ENCODE results near the gene UGT1A9.

The UGT1A9 gene

DNA sequence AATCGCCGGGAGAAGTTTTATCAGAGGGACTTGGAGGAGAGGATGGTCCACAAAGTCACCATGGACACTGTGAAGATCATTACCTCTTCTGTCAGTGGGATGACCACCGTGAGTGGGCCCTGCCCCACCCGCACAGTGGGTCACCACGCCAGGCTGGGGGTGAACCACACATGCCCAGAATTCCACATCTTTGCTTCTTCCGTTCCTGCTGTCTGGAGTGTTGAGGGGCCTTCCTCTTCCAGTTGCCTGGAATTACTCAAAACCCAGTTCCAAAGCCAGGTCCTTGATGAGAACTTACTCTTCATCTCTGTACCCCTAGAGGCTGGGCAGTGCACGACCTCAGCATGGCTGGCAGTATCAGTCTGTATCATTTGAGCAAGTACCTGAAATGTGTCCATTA, 128.5 kb downstream of the UGT1A9 start:
- DNase-seq: no peak

DNA sequence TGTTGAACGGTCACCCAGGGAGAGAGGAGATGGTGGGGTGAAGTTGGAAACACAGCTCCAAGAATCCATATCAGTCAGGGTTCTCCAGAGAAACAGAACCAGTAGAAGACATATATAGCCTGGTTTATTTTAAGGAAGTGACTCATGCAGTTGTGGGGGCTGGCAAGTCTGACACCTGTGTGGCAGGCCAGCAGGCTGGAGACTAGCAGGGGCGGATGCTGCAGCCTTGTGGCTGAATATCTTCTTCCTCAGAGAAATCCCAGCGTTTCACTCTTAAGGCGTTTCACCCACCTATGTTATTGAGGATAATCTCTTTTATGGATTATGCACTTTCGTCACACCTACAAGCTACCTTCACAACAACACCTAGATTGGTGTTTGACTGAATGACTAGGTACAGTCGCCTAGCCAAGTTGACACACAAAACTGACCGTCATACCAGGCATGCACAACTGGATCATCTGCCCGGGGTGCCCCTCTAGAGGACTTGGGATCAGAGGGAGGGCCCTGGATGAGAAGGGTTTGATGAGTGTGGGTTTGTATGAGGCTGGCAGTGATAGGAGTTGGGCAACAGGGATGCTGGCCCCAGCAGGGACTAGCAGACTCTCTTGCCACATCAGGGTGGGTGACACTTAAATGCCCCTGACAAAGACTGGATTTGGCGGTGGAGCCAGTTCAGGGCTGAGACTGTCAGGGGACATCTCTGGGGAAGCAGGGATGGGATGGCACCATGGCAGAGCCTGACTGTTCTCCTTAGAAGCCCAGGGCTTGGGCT, 129.8 kb downstream of the UGT1A9 start:
- DNase-seq: no peak

DNA sequence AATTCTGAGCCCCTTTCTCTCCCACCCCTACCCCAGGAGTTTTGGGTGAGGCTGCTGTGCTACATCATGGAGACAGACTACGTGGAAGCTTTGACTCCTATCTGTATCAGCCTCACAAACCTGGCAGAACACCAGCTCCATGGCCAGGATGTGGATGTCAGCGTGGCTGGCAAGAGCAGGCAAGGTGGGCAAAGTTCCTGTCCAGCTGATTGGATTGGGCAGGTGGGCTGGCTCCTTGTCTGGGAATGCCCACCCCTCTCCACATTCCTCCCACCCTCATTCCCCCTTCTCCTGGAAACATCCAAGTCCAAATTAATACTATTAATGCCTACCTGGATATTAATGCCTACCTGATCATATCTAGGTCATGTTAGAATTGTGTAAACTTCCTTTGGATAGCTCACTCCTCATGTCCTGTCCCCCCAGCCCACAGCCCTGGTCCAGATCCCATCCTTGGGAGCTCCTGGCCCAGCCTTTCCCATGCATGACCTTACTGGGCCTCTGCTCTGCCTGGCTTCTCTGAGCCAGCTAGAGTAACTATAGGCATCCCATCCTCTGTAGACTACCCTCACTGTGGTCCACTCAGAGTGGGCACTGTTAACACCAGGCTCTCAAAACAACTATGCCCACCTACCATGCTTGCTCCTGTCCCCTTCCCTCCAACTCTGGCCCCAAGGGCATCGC, 130.6 kb downstream of the UGT1A9 start:
- no peak for DNase-seq

DNA sequence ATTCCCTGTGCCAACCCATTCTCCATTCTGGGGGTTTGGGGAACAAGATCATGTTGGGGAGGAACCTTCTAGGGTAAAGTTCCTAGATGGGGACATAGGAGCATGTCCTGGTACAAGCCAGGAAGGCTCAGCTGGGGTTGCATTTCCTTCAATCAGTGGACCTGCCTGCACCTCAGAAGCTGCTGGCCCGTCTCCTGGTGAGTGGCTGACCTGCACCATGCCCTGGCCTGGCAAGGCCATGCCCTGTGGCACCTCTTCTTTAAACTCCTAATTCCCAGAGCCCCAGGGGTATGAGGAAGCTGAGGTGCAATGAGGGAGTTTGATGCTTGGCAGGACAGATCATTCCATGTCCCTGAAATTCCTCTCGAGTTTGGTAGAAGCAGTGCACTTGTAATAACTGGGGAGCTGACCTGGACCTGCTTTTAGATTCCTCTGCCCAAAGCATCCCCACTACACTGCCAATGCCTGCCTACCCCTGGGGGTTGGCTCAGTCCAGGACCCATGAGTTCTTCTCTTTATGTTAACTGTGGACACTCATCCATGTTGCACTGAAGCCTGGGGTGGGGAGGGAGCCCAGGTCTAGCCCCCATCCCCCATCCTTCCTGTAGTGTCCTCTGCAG, 131.7 kb downstream of the UGT1A9 start:
- DNase-seq: no peak

DNA sequence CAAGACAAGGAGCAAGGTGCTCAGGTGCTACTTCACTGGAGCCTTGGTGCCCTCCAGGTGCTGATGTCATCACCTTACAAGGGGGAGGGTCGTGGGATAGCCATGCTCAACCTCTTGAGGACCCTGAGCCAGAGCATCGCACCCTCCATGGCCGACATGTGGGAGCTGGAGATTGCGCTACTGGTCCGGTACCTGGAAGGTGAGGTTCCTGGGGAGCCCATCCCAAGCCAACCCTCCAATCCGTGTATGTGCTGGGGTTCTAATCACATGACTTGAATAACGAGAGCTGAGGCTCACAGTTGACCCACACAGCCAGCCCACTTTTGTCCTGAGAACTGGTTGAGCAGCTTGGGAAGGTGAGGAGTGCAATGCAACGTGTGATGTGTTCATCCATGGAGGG, 132.3 kb downstream of the UGT1A9 start:
- DNase-seq: no peak

DNA sequence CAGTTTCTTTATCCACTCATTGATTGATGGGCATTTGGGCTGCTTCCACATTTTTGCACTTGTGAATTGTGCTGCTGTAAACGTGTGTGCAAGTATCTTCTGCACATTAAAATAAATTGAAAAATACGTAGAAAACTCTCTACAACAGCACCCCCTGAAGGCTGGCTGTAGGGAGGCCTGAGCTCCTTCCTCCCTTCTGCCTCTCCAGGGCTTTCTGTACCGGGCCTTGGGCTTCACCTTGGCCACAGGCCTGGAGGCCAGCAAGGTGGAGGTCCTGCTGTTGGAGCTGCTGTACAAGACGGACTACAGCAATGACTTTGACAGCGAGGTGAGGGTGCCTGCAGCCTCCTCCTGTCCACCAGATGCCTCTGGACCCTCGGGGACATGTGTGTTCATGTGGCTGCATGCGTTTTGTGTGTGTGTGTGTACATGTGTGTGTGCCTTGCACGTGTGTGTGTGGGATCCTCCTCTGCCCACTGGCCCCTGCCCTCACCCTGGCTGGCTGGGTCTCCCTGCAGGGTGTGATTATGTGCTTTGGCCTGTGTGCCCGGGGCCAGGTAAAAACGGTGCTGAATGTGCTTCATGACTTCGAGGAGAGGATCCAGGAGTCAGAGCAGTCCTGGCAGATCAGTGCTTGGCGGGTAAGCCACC, 135.6 kb downstream of the UGT1A9 start:
- DNase-seq: no peak

DNA sequence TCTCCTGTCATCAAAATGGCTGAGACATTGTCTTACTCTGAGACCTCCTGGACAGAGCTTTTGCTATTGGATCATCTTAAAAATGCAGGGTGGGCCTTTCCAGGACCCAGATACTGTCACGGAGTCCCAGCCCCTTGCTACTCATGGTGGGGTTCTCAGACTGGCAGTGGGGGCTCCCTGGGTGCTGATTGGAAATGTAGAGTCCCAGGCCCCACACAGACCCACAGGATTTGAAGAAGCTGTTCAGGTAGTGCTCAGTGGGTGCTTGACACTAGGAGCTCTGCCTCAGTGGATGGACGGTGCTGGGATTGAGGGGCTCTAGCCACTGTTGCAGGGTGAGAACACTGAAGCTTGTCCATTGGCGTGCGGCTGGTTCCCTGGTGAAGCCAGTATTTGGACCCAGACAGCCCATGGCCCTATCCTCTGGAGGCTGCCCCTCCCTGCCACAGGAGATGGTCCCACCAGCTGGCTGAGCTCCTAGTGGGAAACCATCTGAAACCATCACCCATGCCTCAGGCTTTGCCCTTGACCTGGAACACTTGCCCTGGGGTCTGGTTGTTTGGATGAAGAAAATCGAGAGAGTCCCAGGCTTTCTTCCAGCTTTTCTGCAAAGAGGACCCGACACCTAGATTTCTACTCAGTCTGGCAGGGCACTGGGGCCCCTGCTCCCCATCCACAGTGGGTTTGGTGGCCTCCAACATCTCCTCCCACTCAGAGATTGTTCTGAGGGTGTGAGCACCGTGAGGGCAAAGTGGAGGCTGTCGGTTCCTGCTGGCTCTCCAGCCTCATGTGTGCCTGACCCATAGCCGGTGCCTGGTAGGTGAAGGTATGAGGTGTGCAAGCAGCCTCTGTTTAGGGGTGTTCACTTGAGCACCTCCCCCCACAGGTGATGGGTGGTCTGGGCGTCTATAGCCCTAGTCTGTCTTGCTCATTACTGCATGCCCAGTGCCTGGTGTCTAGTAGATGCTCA, 136.6 kb downstream of the UGT1A9 start:
- no peak for DNase-seq

DNA sequence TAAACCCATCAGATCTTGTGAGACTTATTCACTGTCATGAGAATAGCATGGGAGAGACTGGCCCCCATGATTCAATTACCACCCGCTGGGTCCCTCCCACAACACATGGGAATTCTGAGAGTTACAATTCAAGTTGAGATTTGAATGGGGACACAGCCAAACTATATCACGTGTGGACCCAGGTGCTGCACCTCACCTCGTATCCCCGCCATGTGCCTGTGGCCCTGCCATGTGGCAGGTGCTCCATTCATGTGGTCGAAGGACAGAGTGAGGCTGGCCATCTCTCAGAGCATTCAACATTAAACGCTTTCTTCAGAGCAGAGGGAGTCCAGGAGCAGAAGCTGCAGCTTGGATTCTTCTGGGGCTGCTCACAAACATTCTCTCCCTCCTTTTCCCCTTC, 138.7 kb downstream of the UGT1A9 start:
- no peak for DNase-seq

DNA sequence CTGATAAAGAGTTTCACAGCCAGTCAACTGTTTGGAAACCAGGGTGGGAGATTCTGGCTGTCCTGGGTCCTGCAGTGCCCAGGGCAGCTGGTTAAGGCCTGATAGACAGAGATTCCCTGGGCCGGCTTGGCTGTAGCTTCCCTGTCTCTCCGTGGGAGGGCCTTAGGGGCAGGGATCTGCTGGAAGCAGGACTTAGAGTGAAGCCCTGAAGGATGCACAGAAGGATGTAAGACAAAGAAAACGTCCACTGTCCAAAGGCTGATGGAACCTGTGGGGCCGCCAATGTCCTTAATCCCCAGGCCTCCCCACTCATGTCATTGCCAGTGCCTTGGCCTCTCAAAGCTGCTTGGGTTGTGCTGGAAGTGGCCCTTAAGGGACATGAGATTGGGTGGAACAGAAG, 139.4 kb downstream of the UGT1A9 start:
- no peak for DNase-seq

DNA sequence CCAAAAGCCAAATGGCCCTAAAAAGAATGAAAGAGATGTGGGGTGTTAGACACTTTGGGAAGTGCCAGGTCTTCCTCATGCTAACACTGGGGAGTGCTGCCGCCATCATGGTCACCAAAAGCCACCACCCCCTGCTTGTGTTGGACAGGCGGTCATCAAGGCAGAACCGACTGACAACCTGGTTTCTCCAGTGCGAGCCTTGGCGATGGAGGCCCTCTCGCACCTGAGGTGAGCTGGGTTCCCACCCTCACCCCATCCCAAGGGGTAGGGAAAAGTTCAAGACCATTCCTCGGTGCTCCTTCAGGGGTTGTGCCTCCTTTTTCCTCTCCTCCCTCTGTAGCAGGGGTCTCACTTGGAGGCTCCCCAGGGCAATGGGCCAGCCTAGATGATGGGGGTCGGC, 140.0 kb downstream of the UGT1A9 start:
- DNase-seq: no peak

DNA sequence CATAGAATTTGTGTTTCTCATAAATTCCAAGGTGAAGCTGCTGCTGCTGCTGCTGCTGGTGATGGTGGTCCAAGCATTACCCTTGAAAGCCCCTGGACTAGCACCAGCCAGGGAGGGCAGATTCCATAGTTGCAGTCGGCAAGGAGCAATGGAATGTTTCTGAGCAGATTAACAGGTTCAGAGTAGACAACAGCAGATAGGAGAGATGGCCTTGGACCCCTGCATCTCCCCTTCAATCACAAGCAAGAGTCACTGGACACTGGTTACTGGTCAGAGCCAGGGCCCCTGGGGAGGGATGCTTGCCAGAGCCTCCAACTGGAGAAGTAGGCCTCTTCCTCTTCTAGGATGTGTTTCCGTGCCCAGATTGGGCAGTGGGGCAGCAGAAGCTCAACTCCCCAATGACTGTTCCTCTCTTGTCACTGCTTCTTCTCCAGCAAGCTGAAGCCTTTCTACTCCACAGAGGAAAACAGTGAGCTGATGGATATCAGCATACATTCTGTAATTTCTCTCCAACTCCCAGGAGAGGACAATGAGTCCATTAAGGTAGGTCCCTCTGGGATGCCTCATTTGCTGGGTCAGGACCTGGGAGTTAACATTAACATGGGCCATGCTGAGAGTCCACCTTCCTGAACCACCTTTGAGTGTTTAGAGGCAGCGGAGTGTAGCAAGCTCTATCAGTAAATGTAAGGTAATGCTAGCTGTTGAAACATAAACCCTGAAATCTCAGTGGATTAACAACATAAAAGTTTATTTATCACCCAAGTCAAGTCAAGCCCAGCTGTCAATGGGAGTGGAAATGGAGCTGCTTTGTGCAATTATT, 141.7 kb downstream of the UGT1A9 start:
- no peak for DNase-seq

DNA sequence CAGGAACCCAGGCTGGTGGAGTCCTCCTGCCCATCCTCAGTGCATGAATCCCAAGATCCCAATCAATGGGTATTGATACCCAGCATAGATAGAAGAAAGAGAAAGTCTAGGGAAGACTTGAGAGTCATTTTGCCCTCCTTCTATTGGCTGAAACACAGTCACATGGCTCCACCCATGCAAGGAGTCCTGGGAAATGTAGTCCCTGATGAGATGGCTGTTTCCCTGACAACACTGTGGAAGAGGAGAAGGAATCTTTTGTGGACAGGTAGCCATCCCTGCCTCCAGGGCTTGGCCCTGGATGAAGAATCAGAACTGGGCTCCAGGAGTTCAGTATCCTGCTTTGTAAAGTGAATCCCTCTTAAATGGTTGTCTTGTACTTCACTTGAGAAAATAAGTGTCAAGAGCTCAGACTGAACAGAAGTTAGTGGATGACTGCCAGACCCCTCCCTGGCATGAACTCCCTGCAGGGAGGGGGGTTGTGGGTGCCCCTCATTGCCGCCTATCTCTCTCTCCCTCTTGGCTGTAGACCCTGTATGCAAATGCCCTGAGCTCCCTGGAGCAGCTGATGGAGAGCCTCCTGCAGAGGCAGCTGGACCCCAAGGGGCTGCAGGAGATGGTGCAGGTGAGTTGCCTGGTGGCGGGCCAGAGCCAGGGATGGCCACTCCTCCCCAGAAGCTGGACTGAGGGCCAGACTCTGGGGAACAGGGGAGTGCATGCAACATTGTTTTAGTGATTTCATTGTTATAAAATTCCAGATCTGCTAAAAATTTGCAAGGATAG, 142.5 kb downstream of the UGT1A9 start:
- DNase-seq: no peak

DNA sequence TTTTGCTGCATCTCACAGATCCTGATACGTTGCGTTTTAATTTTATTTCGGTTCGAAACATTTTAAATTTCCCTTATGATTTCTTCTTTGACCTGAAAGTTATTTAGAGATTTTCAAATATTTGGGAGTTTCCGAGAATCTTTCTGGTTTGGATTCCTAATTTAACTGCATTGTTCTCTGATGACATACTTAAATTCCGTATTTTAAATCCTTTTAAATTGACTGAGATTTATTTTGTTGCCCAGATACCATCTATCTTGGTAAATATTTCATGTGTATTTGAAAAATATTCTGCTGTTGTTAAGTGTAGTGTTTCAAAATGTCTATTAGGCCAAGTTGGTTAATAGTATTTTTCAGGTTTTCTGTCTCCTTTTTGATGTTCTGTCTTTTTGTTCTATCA, 144.2 kb downstream of the UGT1A9 start:
- no peak for DNase-seq

DNA sequence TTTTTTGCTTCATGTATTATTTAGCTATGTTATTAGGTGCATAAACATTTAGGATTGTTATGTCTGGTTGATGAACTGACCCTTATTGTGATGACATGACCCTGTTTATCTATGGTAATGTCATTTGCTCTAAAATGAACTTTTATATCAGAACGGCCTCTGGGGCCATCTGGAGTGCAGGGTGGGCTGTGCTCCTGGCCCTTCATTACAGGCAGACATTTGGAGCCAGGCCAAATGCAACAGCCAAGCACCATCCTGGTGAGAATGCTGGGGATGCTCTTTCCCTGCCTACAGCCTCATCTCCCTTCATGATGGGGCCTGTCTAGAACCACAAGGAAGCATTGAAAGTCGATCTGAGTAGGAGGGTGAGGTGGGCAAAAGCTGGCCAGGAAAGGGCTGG, 144.6 kb downstream of the UGT1A9 start:
- DNase-seq: no peak

DNA sequence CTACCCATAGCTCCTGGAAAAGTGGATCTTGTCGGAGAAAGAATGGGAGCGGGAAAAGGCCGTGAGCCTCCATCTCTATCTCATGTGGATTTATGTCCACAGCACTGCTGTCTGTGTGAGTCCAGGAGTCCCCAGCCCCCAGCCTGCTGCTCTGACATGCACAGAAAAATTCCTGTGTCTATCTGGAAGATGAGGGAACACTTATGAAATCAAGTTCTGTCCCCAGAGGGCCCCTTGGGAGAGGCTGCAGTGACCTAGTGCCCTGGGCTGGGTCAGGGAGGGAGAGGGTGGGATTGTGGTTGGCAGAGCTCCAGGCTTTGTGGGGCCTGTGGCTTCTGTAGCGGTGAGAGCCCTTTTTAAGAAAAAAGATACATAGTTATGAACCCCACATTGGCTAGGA, 145.1 kb downstream of the UGT1A9 start:
- DNase-seq: no peak

DNA sequence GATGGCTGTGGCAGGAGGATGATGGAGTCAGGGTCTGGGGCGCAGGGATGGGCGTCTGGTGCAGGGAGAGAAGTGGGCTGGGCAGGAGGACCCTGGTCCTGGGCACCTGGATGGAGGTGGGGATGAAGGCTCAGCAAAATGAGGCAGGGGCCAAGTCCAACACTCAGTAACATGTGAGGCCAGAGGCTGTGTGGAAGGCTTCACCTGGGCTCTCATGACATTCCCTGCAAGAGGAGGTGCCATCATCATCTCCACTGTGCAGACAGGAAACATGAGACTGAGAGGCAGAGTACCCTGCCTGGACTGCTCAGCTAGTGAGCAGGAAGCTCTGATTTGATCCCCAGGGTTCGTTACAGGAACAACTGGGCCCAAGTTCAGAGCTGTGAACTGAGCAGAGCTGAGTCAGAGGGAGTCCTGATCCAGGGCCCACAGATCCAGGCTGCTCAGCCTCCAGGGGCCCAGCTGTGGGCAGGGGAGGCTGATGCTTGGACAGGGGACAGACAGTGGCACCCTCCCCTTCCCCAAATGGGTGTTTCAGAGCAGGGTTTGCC, 145.7 kb downstream of the UGT1A9 start:
- DNase-seq: no peak

DNA sequence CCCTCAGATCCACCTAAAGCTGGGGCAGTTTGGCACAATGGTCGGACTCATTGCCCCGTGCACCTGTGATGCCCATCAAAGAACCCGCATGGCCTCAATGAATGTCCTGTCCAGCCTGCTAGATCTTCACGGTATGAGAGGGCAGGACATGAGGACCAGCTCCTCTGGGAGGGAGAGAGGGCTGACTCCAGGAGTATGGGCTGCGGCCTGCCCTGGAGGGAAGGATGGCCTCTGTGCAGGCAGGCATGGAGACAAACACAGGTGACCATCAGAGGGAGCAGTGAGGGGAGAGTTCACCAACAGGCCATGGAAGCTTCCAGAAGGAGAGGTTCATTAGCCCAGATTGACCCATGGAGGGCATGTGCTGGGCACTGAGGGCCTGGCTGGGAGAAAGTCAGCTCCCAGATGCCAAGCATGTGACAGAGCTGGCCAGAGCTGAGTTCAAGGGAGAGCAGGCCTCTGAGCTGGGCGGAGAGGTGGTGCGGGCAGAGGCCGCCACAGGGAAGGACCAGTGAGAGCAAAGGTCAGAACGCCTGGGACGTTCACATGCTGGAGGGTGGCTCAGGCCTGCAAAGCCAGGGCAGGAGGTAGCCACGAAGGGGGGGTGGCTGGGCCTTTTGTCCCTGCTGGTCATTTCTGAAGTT, 146.4 kb downstream of the UGT1A9 start:
- DNase-seq: no peak

DNA sequence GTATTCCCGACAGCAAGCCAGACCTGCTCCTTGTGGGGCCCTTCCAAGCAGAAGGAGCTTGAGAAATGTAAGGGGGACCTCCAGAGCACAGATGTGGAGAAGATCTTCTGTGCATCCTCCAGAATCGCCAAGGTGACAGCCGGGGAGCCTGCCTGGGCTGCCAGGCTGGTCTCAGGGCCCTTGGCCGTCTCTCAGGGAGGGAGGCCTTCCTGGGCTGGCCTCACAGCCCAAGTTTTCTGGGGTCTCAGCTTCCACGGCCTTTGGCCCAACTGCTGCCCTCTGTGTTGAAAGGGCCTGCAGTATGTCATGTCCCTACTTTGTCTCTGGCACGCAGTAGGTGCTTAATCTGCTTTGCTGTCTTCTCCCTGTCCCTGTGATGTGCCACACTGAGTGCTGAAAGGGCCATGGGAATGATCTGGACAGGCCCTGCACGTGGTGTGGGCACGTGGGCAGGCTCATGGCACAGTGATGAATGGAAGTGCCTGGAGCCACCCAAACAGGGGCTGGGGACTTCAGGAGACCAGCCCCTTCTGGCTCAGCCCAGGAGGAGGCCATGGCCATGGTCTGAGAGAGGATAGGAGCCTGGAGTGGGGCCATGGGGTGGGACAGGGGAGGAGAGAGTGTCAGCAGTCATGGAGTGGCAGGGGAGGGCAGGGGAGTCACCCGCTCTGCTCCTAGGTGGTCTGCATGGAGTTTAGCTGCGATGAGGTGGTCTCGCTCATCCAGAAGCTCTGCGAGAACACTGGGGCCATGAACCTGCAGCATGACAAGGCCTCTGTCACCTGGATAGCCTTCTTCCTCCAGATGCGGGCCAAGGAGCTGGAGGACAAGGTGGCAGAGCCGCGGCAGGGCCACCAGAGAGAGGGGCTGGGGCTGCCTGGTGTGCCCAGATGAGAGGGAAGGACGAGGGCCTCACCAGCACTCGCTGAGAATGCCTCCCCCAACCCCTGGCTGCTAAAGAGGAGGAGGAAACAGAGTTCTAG, 147.2 kb downstream of the UGT1A9 start:
- no peak for DNase-seq

Data from fibroblast of skin of abdomen (primary cell).